ENCODE results near the gene NEURL1. TPM values are rescaled to one million over a fixed set of nuclear protein-coding genes. Genes with fewer than 3 reads are reported as not detected.
A peak's percentile ranks its signal among the peaks of the same experiment; 100 is the strongest.
"Not testable (repeated sequence)": the region's sequence is repeated elsewhere in the genome, so short reads cannot be mapped to it uniquely, and the experiment has no call there.

NEURL1 gene
- total RNA-seq, 1 donor from 2014 or later: 0.54 TPM

DNA sequence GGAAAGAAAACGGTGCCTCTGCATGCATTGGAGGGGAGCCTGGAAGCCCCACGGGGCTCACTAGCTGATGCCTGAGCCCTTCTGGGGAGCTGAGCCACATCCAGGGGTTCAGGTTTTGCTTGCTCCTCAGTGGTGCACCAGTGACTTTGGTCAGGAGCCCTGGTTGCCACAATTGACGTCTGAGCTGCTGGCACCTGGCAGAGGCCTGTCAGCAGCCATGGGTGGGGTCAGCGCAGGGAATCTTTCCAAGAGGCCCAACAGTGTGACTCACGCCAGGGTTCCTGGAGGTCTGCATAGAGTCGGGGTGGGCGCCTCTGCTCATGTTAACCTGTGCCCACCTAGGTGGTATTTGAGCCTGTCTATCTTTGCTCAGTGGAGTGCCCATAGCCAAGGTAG lies 138.7 kb downstream of the NEURL1 start:
- Mint-ChIP-seq H3K27ac (no peak overlapping the region), H3K27me3 (ENCODE audit: low read depth) (no peaks in the 10 kb centered on the region), H3K4me1 (peaks cover 5% of the 10 kb centered on the region), H3K4me3 (no peak overlapping the region), H3K9me3 (no peaks in the 10 kb centered on the region), H3K36me3 (peaks cover 1% of the 10 kb centered on the region)
- TF ChIP-seq, protein P1, sequence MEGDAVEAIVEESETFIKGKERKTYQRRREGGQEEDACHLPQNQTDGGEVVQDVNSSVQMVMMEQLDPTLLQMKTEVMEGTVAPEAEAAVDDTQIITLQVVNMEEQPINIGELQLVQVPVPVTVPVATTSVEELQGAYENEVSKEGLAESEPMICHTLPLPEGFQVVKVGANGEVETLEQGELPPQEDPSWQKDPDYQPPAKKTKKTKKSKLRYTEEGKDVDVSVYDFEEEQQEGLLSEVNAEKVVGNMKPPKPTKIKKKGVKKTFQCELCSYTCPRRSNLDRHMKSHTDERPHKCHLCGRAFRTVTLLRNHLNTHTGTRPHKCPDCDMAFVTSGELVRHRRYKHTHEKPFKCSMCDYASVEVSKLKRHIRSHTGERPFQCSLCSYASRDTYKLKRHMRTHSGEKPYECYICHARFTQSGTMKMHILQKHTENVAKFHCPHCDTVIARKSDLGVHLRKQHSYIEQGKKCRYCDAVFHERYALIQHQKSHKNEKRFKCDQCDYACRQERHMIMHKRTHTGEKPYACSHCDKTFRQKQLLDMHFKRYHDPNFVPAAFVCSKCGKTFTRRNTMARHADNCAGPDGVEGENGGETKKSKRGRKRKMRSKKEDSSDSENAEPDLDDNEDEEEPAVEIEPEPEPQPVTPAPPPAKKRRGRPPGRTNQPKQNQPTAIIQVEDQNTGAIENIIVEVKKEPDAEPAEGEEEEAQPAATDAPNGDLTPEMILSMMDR (IDR thresholded peaks at IDR 0.05; ENCODE audit: unreplicated experiment): no peak
- no peak for DNase-seq (ENCODE audit: low spot score in 2 of 2, unreplicated experiment in 2 of 2)

DNA sequence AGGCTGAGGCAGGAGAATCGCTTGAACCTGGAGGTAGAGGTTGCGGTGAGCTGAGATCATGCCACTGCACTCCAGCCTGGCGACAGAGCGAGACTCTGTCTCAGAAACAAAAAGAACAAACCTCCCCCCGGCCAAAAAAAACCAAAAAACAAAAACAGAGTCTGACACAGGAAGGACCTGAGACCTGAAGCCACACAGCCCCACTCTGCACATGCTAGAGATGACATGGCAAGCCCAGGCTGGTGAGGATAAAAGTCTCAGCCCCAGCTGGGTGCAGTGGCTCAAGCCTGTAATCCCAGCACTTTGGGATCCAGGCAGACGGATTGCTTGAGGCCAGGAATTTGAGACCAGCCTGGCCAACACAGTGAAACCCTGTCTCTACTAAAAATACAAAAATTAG lies 139.4 kb downstream of the NEURL1 start:
- not testable (repeated sequence) for H3K27me3 Mint-ChIP-seq (ENCODE audit: low read depth); H3K9me3 Mint-ChIP-seq; H3K36me3 Mint-ChIP-seq; H3K4me1 Mint-ChIP-seq; DNase-seq (ENCODE audit: low spot score in 2 of 2, unreplicated experiment in 2 of 2); H3K27ac Mint-ChIP-seq; H3K4me3 Mint-ChIP-seq

DNA sequence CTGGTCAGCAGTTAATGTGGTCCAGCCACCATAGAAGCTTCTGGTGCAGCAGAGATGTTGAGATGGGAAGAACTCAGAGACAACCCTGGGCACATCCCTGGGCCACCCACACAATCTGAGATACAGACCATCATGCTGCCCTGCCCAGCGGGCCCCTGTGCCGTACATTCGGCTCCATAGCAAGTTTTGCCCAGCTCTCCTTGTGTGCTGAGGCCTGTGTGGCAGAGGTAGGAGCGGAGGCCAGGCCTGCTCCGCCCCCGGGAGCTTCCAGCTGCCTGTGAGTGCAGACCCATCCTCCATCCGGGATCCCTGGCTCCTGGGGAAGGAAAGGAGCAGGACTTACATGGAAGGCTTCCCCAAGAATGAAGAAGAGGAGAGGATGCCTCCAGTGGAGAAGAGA lies 140.3 kb downstream of the NEURL1 start:
- no peaks in the 10 kb centered on the region for H3K9me3 Mint-ChIP-seq
- peaks cover 1% of the 10 kb centered on the region for H3K36me3 Mint-ChIP-seq
- H3K27ac Mint-ChIP-seq: no peak overlapping the region

DNA sequence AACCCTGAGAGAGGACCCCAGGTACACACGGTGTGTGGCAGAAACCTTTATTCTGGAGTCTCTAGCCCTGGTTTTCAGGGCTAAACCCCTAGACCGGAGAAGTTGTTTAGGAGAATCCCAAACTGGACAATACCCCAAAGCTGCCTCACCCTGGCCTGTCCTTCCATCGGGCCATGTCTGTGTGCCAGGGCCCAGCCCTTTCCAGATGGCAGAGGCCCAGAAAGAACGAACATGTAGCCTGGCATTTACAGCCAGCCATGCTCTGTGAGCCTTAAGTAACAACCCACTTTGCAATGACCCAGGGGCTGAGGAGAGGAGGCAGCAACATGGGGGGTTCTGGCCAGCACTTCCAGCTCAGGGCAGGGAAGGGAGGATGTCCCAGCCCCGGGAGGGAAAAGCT lies 142.1 kb downstream of the NEURL1 start:
- TF ChIP-seq, protein P1 (IDR thresholded peaks at IDR 0.05; ENCODE audit: unreplicated experiment): no peak
- Mint-ChIP-seq H3K4me3 (no peak overlapping the region), H3K27ac (no peak overlapping the region), H3K27me3 (ENCODE audit: low read depth) (no peaks in the 10 kb centered on the region), H3K9me3 (no peaks in the 10 kb centered on the region), H3K4me1 (peaks cover 9% of the 10 kb centered on the region), H3K36me3 (peaks cover 1% of the 10 kb centered on the region)
- DNase-seq (ENCODE audit: low spot score in 2 of 2, unreplicated experiment in 2 of 2): no peak

More for the DNA sequence above, 140.3 kb downstream of the NEURL1 start:
- TF ChIP-seq, protein P1 (IDR thresholded peaks at IDR 0.05; ENCODE audit: unreplicated experiment): no peak
- no peak for DNase-seq (ENCODE audit: low spot score in 2 of 2, unreplicated experiment in 2 of 2)
- H3K4me1 Mint-ChIP-seq: peaks cover 9% of the 10 kb centered on the region
- no peaks in the 10 kb centered on the region for H3K27me3 Mint-ChIP-seq (ENCODE audit: low read depth)
- no peak overlapping the region for H3K4me3 Mint-ChIP-seq

DNA sequence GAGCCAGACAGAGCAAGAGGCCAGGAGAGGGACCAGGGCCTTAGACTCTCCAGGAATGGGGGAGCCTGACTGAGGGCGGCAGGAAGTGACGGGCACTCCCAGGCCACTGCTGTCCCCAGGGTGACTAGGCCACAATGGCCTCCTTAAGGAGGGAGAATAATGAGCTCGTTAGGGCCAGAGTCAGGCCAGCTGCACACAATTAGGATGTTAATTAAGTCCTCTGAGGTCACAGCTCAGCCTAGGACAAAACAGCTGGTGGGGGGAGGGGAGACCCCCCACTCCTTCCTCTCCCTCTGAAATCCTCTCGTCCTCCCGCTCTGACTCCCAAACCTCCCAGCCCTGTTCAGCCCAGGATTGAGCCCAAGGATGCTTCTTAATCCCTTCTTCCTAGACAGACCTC lies 143.0 kb downstream of the NEURL1 start:
- Mint-ChIP-seq H3K27ac (peak overlapping the region; percentile 44), H3K4me1 (peaks cover 9% of the 10 kb centered on the region), H3K36me3 (peaks cover 1% of the 10 kb centered on the region), H3K27me3 (ENCODE audit: low read depth) (no peaks in the 10 kb centered on the region), H3K4me3 (no peak overlapping the region), H3K9me3 (no peaks in the 10 kb centered on the region)
- TF ChIP-seq, protein P1 (IDR thresholded peaks at IDR 0.05; ENCODE audit: unreplicated experiment): no peak
- no peak for DNase-seq (ENCODE audit: low spot score in 2 of 2, unreplicated experiment in 2 of 2)

DNA sequence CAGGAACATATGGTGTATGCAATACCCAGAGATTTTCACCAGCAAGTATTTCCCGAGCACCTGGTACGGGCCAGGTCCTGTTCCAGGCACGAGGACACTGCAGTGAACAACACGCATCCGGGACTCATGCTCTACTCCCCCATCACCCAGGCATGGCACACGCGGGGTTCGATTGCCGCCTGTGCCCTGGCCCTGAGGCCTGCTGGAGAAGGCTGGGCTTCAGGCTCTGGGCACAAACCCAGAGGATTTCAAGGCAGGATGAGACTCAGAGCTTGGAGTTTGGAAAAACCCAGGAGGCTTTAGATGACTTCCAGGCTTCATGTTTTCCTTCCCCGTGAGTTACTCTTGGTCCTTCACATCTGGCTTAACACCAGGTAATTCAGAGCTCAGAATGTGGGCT lies 143.5 kb downstream of the NEURL1 start:
- Mint-ChIP-seq H3K27ac (peak overlapping the region; percentile 44), H3K27me3 (ENCODE audit: low read depth) (no peaks in the 10 kb centered on the region), H3K4me3 (no peak overlapping the region), H3K9me3 (no peaks in the 10 kb centered on the region), H3K36me3 (peaks cover 1% of the 10 kb centered on the region), H3K4me1 (peaks cover 9% of the 10 kb centered on the region)
- DNase-seq (ENCODE audit: low spot score in 2 of 2, unreplicated experiment in 2 of 2): no peak
- TF ChIP-seq, protein P1 (IDR thresholded peaks at IDR 0.05; ENCODE audit: unreplicated experiment): no peak

Data from mesothelial cell of epicardium (in vitro differentiated cells).